H1 (cell line): ENCODE results near the gene ERICH6. TPM values are rescaled to one million over a fixed set of nuclear protein-coding genes. Genes with fewer than 3 reads are reported as not detected.

Experiments used
- CTCF ChIA-PET: fragments of 300-600 bp; sonication (Branson Sonifier 250); formaldehyde crosslinking; loops from one replicate; lab custom pipeline; 2021; ENCODE audit not compliant: partially characterized antibody; lab: Charles Lee
- POLR2A ChIA-PET: fragments of 300-600 bp; sonication (Branson Sonifier 250); formaldehyde crosslinking; loops from one replicate; lab custom pipeline; 2021; ENCODE audit warnings: inconsistent platforms; ENCODE audit not compliant: partially characterized antibody; lab: Charles Lee
- DNase-seq, 2 experiments: peaks; one replicate each; pipeline versions ENCODE4 v3.0.0 to v3.0.0-alpha.2; 2010 to 2022; ENCODE audit warnings: low spot score in 2 of 2, low read depth in 1 of 2, mixed read lengths in 1 of 2
- FAIRE-seq: peaks from 2 replicates; lab custom pipeline; 2011; peaks lifted over from hg19 to GRCh38; lab: Jason Lieb, UNC
- H2AFZ ChIP-seq: 2 replicates; pipeline ENCODE4 v1.8.1; 2012; ENCODE audit warnings: low read length, inconsistent platforms
- H2AK5ac ChIP-seq: 2 replicates; pipeline ENCODE4 v1.6.1; 2013; ENCODE audit warnings: low read depth, low read length
- H2BK120ac ChIP-seq: replicated peaks from 2 replicates; pipeline ENCODE3; 2013; ENCODE audit warnings: low read depth, low read length, inconsistent platforms
- H2BK12ac ChIP-seq: 2 replicates; pipeline ENCODE4 v1.6.1; 2013; ENCODE audit warnings: low read depth, low read length
- H2BK15ac ChIP-seq: 2 replicates; pipeline ENCODE4 v1.6.1; 2013; ENCODE audit warnings: low read length
- H2BK20ac ChIP-seq: 2 replicates; pipeline ENCODE4 v1.6.1; 2013; ENCODE audit warnings: low read length
- H2BK5ac ChIP-seq: 2 replicates; pipeline ENCODE4 v1.6.1; 2013; ENCODE audit warnings: low read depth, low read length
- H3K14ac ChIP-seq: 2 replicates; pipeline ENCODE4 v1.6.1; 2013; ENCODE audit warnings: inconsistent platforms; ENCODE audit not compliant: insufficient read length
- H3K18ac ChIP-seq: 2 replicates; pipeline ENCODE4 v1.6.1; 2013; ENCODE audit warnings: low read length; ENCODE audit errors: extremely low read depth
- H3K23ac ChIP-seq: 2 replicates; pipeline ENCODE4 v1.6.1; 2013; ENCODE audit warnings: inconsistent platforms; ENCODE audit not compliant: insufficient read length
- H3K23me2 ChIP-seq: 2 replicates; pipeline ENCODE4 v1.6.1; 2013; ENCODE audit warnings: low read depth, low read length
- H3K27ac ChIP-seq: 2 replicates; pipeline ENCODE4 v1.6.1; 2011; ENCODE audit warnings: low read depth, low read length, inconsistent platforms
- H3K27me3 ChIP-seq, 4 experiments: replicated peaks in 1 of 4; 1 replicate in 1 of 4; 2 replicates in 3 of 4; pipeline versions ENCODE4 v1.6.1 to v1.8.1; 2011 to 2013; ENCODE audit warnings: low read length in 3 of 4, mild to moderate bottlenecking in 3 of 4, inconsistent platforms in 2 of 4, mixed read lengths in 2 of 4, moderate library complexity in 1 of 4; ENCODE audit not compliant: control insufficient read depth in 3 of 4, insufficient read depth in 3 of 4; ENCODE audit errors: extremely low read depth in 1 of 4
- H3K36me3 ChIP-seq, 4 experiments: 2 replicates each; pipeline versions ENCODE4 v1.6.1 to v1.8.1; 2011 to 2013; ENCODE audit warnings: mild to moderate bottlenecking in 4 of 4, low read length in 3 of 4, moderate library complexity in 2 of 4, control low read depth in 1 of 4, inconsistent platforms in 1 of 4; ENCODE audit not compliant: insufficient read depth in 4 of 4, control insufficient read depth in 2 of 4
- H3K4ac ChIP-seq: replicated peaks from 2 replicates; pipeline ENCODE3; 2013; ENCODE audit warnings: low read length, low read depth, mixed read lengths, inconsistent platforms; ENCODE audit not compliant: insufficient read length
- H3K4me1 ChIP-seq, 4 experiments: replicated peaks in 1 of 4; 1 replicate in 1 of 4; 2 replicates in 3 of 4; pipeline versions ENCODE4 v1.6.1 to v1.8.1; 2011 to 2013; ENCODE audit warnings: low read length in 3 of 4, inconsistent platforms in 2 of 4, mixed read lengths in 1 of 4; ENCODE audit not compliant: insufficient read depth in 4 of 4, control insufficient read depth in 3 of 4
- H3K4me2 ChIP-seq, 2 experiments: 2 replicates each; pipeline versions ENCODE4 v1.6.1 to v1.8.1; 2011 to 2013; ENCODE audit warnings: low read depth in 2 of 2, low read length in 2 of 2, control low read depth in 1 of 2, inconsistent platforms in 1 of 2, mild to moderate bottlenecking in 1 of 2; ENCODE audit not compliant: insufficient read depth in 1 of 2
- H3K4me3 ChIP-seq, 4 experiments: fragments of 200-600, 300-600 bp in 1 of 4; sonication (generic), shearing (Covaris generic), sonication (Bioruptor Twin) in 1 of 4; 2 replicates each; pipeline versions ENCODE4 v1.5.1 to v1.8.1; 2011 to 2016; ENCODE audit warnings: low read length in 4 of 4, low read depth in 3 of 4, control low read depth in 2 of 4, inconsistent platforms in 2 of 4, mild to moderate bottlenecking in 2 of 4, mixed read lengths in 1 of 4, moderate library complexity in 1 of 4; ENCODE audit not compliant: insufficient read depth in 2 of 4; ENCODE audit errors: extremely low read depth in 1 of 4
- H3K56ac ChIP-seq: replicated peaks from 2 replicates; pipeline ENCODE3; 2013; ENCODE audit warnings: low read depth, mild to moderate bottlenecking, mixed read lengths, low read length, inconsistent platforms; ENCODE audit not compliant: insufficient read length
- H3K79me1 ChIP-seq: 2 replicates; pipeline ENCODE4 v1.6.1; 2013; ENCODE audit warnings: low read depth, low read length, control low read depth
- H3K79me2 ChIP-seq, 2 experiments: 2 replicates each; pipeline versions ENCODE4 v1.6.1 to v1.8.1; 2012 to 2013; ENCODE audit warnings: low read length in 2 of 2, mild to moderate bottlenecking in 2 of 2, inconsistent platforms in 1 of 2; ENCODE audit not compliant: insufficient read depth in 2 of 2, control insufficient read depth in 1 of 2
- H3K9ac ChIP-seq, 4 experiments: replicated peaks in 1 of 4; 1 replicate in 1 of 4; 2 replicates in 3 of 4; pipeline versions ENCODE4 v1.6.1 to v1.8.1; 2011 to 2013; ENCODE audit warnings: low read depth in 3 of 4, low read length in 3 of 4, control low read depth in 2 of 4, mild to moderate bottlenecking in 2 of 4, moderate library complexity in 2 of 4, inconsistent platforms in 1 of 4; ENCODE audit errors: extremely low read depth in 1 of 4
- H3K9me3 ChIP-seq, 2 experiments: 2 replicates each; pipeline versions ENCODE4 v1.6.1 to v1.8.1; 2012 to 2013; ENCODE audit warnings: mild to moderate bottlenecking in 2 of 2, moderate library complexity in 2 of 2, control low read depth in 1 of 2, inconsistent platforms in 1 of 2, low read depth in 1 of 2, low read length in 1 of 2, mixed read lengths in 1 of 2; ENCODE audit not compliant: insufficient read depth in 2 of 2
- H4K20me1 ChIP-seq, 2 experiments: replicated peaks in 1 of 2; 2 replicates each; pipeline versions ENCODE3 to v1.8.1; 2011 to 2013; ENCODE audit warnings: inconsistent platforms in 2 of 2, low read length in 2 of 2, mild to moderate bottlenecking in 1 of 2; ENCODE audit not compliant: insufficient read depth in 2 of 2, control insufficient read depth in 1 of 2
- H4K5ac ChIP-seq: 2 replicates; pipeline ENCODE4 v1.6.1; 2013; ENCODE audit warnings: low read length, low read depth, mixed read lengths, inconsistent platforms; ENCODE audit not compliant: insufficient read length
- H4K8ac ChIP-seq: 2 replicates; pipeline ENCODE4 v1.8.0; 2013; ENCODE audit warnings: mild to moderate bottlenecking, moderate library complexity, low read length, inconsistent platforms; ENCODE audit not compliant: insufficient read depth; ENCODE audit errors: extremely low read depth
- H4K91ac ChIP-seq: replicated peaks from 2 replicates; pipeline ENCODE3; 2013; ENCODE audit warnings: low read length, mixed read lengths, inconsistent platforms; ENCODE audit not compliant: insufficient read length
- KDM5A ChIP-seq: fragments of 200-600 bp; IDR thresholded peaks from 2 replicates; pipeline ENCODE4 v1.7.1; 2012; ENCODE audit warnings: mild to moderate bottlenecking, low read length, inconsistent platforms, mixed read lengths
- SRF ChIP-seq: IDR thresholded peaks from 2 replicates; pipeline ENCODE4 v1.6.1; 2011; ENCODE audit warnings: mild to moderate bottlenecking, low read depth, low read length, moderate library complexity
- whole genome bisulfite sequencing, 2 experiments: shearing (Covaris generic) in 1 of 2; methylation state at CpG; one replicate each; pipeline versions ENCODE4 v1.1.6 to v1.1.7; 2013 to 2015; ENCODE audit warnings: low lambda C conversion rate in 2 of 2, mixed read lengths in 2 of 2, inconsistent platforms in 1 of 2, low coverage in 1 of 2, missing lambda C conversion rate in 1 of 2; ENCODE audit not compliant: insufficient replicate concordance in 2 of 2, insufficient coverage in 1 of 2, insufficient read length in 1 of 2; ENCODE audit errors: extremely low coverage in 1 of 2, missing lambda C conversion rate in 1 of 2; 5-methylcytosine and 5-hydroxymethylcytosine counted together
- polyA plus RNA-seq, 7 experiments: library from polyadenylated mRNA; depleted of rRNA in 3 of 7; stranded (reverse) in 5 of 7; unstranded in 2 of 7; fragments of >200 nt in 5 of 7; fragments of 200-250 nt in 2 of 7; gene quantifications; 1 replicate in 5 of 7; 2 replicates in 1 of 7; 4 replicates in 1 of 7; pipeline versions ENCODE4 v1.2.1 to v1.2.3, GENCODE V29; 2011 to 2013; ENCODE audit warnings: missing spikeins in 2 of 7, mixed read lengths in 2 of 7
- total RNA-seq: library from RNA; stranded (reverse); fragmentation: NEBNext Ultra II Directional; extraction: Animal tissue kit (Norgen Biotek cat#: 25700); gene quantifications from 2 replicates; pipeline ENCODE4 v1.2.1, GENCODE V29; 2021

Gene ERICH6
- total and polyA plus RNA-seq, 2 of the 8 experiments (the other 6 are each of a cell fraction or from before 2014, with no cell fraction given): not detected

GRCh38 chr3:150635076-150635475 lies 68.6 kb downstream of the ERICH6 start:
- H3K36me3 ChIP-seq: peaks cover 0 to 4% (median 3%) of the 10 kb centered on the region in 4 experiments; a peak in 3 of 8 replicates
- H2BK20ac ChIP-seq: no peak overlapping the region
- no peaks in the 10 kb centered on the region for H3K79me1 ChIP-seq
- no peaks in the 10 kb centered on the region for H4K20me1 ChIP-seq
- H3K79me2 ChIP-seq: no peaks in the 10 kb centered on the region
- no peak overlapping the region for H4K8ac ChIP-seq
- H2BK15ac ChIP-seq: no peak overlapping the region
- WGBS, 2 experiments: 88% methylated on average over 6 of the region's 6 CpGs; no CpG with 5 or more reads in 1 of the 2 experiments
- H2BK5ac ChIP-seq: no peak overlapping the region
- H3K4me2 ChIP-seq: no peak overlapping the region
- H3K23ac ChIP-seq: no peak overlapping the region
- H3K18ac ChIP-seq: no peak overlapping the region
- DNase-seq: no peak
- H3K4ac ChIP-seq: no peak overlapping the region
- H2AFZ ChIP-seq: no peak overlapping the region
- H3K56ac ChIP-seq: no peak overlapping the region
- no peak overlapping the region for H3K4me3 ChIP-seq
- H3K27ac ChIP-seq: no peak overlapping the region; the same call in 1 of the 2 replicates
- no peak overlapping the region for H2BK12ac ChIP-seq
- ChIA-PET POLR2A (interaction anchor here (0.8 to 2.5 kb wide), 5 partner anchors 9 to 45 kb away, joined by 3 to 7 read pairs (median 4); partner anchors contain the start of gene SELENOT), CTCF (interaction anchor here (0.6 to 1.2 kb wide), 3 partner anchors 8 to 1284 kb away, joined by 3 to 4 read pairs (median 3); no protein-coding TSS in a partner anchor)
- H2BK120ac ChIP-seq: no peak overlapping the region
- FAIRE-seq: no peak
- no peak overlapping the region for H2AK5ac ChIP-seq
- no peaks in the 10 kb centered on the region for H3K9me3 ChIP-seq
- H3K4me1 ChIP-seq: no peaks in the 10 kb centered on the region
- H3K27me3 ChIP-seq: no peaks in the 10 kb centered on the region
- no peak overlapping the region for H4K91ac ChIP-seq
- no peak overlapping the region for H3K14ac ChIP-seq
- no peak overlapping the region for H3K9ac ChIP-seq
- TF ChIP-seq KDM5A (no peak), SRF (no peak)
- no peak overlapping the region for H4K5ac ChIP-seq
- H3K23me2 ChIP-seq: no peaks in the 10 kb centered on the region
